T-helper 17 cell (primary cell): ENCODE results near the gene CDCP2. TPM values are rescaled to one million over a fixed set of nuclear protein-coding genes. Genes with fewer than 3 reads are reported as not detected.

Source experiments
- ATAC-seq: fragments of 150-1000 bp; cut with Tn5 transposase; 2 replicates; pipeline ENCODE4 v1.10.0; 2021; ENCODE audit warnings: mild to moderate bottlenecking, moderate library complexity
- DNase-seq, 3 donors: peaks; one replicate each; pipeline versions ENCODE4 v3.0.0 to v3.0.0-alpha.2; 2020 to 2021
- H3K9me3 ChIP-seq: one replicate; pipeline ENCODE4 v1.7.0; 2013; ENCODE audit warnings: low read length, mild to moderate bottlenecking; ENCODE audit not compliant: control insufficient read depth, poor library complexity, severe bottlenecking
- H3K27ac Mint-ChIP-seq: one replicate; pipeline ENCODE4 v1.8.0; 2022; ENCODE audit warnings: mild to moderate bottlenecking, moderate library complexity, mixed read lengths
- H3K27me3 Mint-ChIP-seq: one replicate; pipeline ENCODE4 v1.8.0; 2022; ENCODE audit warnings: mixed read lengths
- H3K36me3 Mint-ChIP-seq: one replicate; pipeline ENCODE4 v1.8.0; 2022; ENCODE audit warnings: low read depth, mixed read lengths
- H3K4me1 Mint-ChIP-seq: one replicate; pipeline ENCODE4 v1.8.0; 2022; ENCODE audit warnings: mild to moderate bottlenecking, mixed read lengths
- H3K4me3 Mint-ChIP-seq: one replicate; pipeline ENCODE4 v1.8.0; 2022; ENCODE audit warnings: mild to moderate bottlenecking, moderate library complexity, mixed read lengths
- total RNA-seq, 4 donors: library from RNA in 2 of 4; stranded (reverse) in 2 of 4; gene quantifications; one replicate each; pipeline ENCODE4 v1.2.3 and lab custom pipeline; 2022 to 2026

Gene CDCP2
- total RNA-seq, 2 donors from 2014 or later: not detected

DNA sequence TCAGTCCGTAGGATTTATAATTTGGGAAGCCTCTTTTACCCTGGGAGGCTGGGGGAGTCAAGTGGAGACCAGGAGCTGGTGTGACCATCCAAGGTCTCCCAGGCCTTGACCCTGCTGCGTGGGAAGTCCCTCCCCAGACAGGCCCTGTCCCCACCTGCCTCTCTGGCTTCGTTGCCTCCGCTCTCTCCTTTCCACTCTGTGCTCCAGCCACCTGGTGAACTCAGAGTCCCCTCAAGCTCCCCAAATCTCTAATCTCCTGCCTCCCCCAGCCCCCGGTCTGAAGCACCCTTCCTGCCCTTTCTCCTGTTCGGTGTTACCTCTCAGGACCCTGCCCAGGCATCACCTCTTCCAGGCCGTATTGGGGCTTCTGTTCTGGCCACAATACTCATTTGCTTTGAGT is 27.9 kb downstream of the CDCP2 start:
- H3K9me3 ChIP-seq: no peaks in the 10 kb centered on the region
- Mint-ChIP-seq H3K27me3 (peaks cover 17% of the 10 kb centered on the region), H3K27ac (no peak overlapping the region), H3K4me1 (peaks cover 5% of the 10 kb centered on the region), H3K36me3 (peaks cover 3% of the 10 kb centered on the region), H3K4me3 (no peak overlapping the region)
- no peak for DNase-seq
- no peak for ATAC-seq

DNA sequence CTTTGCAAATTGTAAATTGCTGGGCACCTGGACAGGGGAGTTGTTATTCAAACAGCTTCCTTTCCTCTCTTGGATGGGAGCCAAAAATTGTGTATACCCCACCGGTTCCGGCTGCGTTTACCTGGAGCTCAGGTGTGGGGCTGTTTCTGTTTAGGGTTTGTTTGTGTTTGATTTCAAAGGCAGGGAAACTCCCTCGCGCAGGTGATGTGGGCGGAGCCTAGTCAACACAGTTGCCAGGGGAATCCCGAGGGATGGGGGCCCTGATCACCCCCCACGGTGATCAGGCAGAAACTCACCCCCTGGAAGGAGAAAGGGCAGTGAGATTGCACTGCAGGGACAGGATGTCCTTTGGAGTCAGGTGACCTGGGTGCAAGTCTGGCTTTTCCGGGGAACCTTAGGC is 28.3 kb downstream of the CDCP2 start:
- DNase-seq (no peak), ATAC-seq (no peak)
- Mint-ChIP-seq H3K36me3 (peaks cover 3% of the 10 kb centered on the region), H3K4me3 (no peak overlapping the region), H3K4me1 (peaks cover 5% of the 10 kb centered on the region), H3K27me3 (peaks cover 17% of the 10 kb centered on the region), H3K27ac (no peak overlapping the region)
- no peaks in the 10 kb centered on the region for H3K9me3 ChIP-seq

DNA sequence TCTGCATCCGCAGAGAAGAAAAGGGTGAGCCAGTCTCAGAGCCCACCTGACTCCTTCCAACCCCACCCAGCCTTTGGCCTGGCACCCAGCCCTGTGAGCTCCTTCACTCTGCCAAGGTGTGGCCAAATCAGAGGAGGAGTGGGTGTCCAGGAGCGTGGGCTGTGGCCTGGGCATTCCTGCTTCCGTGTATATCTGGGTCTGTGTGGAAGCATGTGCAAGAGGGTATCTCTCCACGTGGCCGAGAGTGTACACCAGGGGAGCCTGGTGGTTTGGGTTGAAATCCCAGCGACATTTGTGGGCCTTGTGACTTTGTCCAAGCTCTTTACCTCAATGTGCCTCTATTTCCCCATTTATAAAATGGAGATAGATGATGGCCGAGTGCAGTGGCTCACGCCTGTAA is 29.8 kb downstream of the CDCP2 start:
- ATAC-seq: no peak
- no peak overlapping the region for H3K4me3 Mint-ChIP-seq

DNA sequence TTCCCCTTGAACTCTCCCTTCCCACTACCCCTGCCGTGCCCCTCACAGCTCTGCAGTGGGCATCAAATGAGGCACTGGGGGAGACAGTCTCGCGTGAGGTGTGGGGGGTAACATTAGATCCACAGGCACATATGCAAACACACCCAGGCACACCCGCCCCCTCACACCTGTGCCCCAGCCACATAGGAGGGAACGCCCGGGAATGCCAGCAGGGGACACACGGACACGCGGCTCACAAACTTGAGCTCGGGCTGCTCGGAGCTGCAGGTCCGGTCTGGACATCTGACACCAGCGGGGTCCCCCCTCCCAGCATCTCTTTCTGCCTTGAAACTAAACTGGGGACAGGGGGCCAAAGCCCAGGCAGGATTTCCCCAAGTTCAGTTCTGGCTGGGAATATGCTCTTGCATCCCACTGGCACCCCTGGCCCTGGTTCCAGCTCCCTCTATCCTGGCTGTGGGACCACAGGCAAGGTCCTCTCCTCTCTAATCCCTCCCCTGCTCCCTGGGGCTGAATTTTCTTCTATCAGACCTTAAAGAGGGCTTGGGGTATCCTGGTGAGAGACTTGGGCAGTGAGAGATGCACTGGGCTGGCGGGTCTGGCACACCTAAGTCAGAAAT is 30.6 kb downstream of the CDCP2 start:
- ATAC-seq (no peak), DNase-seq (no peak)
- peak overlapping the region; percentile 21 for H3K4me3 Mint-ChIP-seq

More for the DNA sequence above, 29.8 kb downstream of the CDCP2 start:
- no peaks in the 10 kb centered on the region for H3K9me3 ChIP-seq
- Mint-ChIP-seq H3K4me1 (peaks cover 3% of the 10 kb centered on the region), H3K27ac (no peak overlapping the region), H3K36me3 (peaks cover 3% of the 10 kb centered on the region), H3K27me3 (peaks cover 9% of the 10 kb centered on the region)
- no peak for DNase-seq

DNA sequence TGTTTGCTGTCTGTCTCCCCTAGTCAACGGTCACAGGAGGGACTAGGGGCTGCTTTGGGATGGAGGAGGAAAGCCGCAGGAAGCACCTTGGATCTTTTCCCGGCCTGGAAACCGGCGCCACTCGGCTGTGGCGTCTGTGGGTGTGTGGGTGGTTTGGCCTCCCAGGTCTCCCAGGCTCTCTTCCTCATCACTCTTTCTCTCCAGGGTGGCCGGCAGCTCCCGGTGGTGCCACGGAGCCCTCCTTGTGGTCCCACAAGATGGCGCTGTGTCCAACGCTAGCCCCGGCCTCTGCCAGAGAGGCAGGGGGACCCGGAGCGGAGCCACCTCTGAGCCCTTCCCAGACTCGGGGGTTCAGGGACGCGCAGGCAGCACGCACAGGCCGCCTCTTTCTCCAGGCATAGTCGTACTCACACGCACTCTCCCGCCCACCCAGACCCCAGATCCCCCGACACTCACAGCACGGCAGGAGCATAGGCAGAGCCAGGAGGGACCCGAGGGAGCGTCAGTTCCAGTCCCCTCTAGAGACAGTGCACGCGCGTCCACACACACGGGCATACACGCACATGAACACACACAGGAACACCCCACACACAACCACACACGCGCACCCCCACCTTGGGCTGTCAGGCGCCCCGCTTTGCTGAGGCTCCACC is 31.2 kb downstream of the CDCP2 start:
- H3K9me3 ChIP-seq: no peaks in the 10 kb centered on the region
- Mint-ChIP-seq H3K27me3 (no peaks in the 10 kb centered on the region), H3K4me1 (peaks cover 3% of the 10 kb centered on the region), H3K4me3 (peak overlapping the region; percentile 41), H3K36me3 (no peaks in the 10 kb centered on the region), H3K27ac (peak overlapping the region; percentile 54)
- ATAC-seq (peak; percentile 75), DNase-seq (peak; percentile 21 to 45 (median 25))

More for the DNA sequence above, 30.6 kb downstream of the CDCP2 start:
- H3K27me3 Mint-ChIP-seq: peaks cover 2% of the 10 kb centered on the region
- H3K27ac Mint-ChIP-seq: peak overlapping the region; percentile 54
- H3K36me3 Mint-ChIP-seq: no peaks in the 10 kb centered on the region
- H3K4me1 Mint-ChIP-seq: peaks cover 3% of the 10 kb centered on the region
- H3K9me3 ChIP-seq: no peaks in the 10 kb centered on the region

DNA sequence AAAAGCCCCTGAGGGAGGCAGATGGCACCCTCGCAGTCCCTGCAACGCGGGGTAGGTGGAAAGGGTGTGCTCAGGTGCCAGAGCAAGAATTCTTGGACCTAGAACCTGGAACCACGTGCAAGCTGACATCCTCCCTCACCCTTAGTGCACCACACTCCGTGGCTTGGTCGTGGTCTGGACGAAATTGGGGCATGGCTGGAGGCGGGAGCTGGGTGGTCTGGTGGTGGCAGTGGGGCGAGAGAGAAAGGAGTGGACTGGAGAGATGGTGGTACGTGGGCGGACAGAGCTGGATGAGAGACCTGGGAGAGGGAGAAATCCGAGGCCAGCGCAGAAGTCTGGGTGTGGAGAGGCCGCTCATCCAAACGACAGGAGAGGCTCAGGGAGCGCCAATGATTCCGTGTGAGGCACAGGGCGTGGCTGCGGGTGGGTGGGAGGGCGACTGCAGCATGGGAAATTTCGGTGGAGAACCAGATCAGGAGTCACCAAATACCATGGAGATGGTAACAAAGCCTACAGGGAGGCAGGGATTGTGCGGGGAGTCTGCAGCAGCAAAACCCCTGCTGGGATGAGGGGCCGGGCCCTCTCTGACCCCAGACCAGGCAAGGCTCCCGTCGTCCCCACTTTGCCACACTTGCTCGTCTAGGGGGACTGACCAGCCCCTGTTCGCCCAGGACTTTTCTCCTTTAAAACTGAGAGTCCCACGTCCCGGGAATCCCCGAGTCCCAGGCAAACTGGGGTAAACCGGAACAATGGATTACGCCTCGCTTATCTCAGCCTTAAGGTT is 31.9 kb downstream of the CDCP2 start:
- Mint-ChIP-seq H3K27ac (peak overlapping the region; percentile 54), H3K36me3 (no peaks in the 10 kb centered on the region), H3K4me1 (peaks cover 3% of the 10 kb centered on the region), H3K27me3 (no peaks in the 10 kb centered on the region), H3K4me3 (peak overlapping the region; percentile 41)
- H3K9me3 ChIP-seq: no peaks in the 10 kb centered on the region
- ATAC-seq (no peak), DNase-seq (no peak)

DNA sequence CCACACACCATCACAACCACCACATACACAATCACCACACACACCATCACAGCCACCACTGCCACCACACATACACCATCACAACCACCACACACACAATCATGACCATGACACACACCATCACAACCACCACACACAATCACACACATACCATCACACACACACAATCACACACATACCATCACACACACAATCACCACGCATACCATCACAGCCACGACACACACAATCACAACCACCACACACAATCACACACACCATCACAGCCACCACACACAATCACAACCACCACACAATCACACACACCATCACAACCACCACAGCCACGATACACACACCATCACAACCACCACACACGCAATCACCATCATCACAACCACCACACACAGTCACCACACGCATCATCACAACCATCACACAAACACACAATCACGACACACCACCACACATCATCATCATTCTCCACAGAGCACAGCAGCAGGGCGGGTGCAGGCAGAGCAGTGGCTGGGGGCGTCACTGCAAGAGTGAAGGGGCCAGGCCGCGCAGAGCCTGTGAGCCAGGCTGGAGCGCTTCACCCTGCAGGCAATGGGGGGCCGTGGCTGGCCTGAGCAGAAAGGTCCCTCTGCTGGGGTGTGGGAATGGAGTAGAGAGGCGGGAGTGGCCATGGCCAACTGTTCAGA is 32.6 kb downstream of the CDCP2 start:
- H3K27ac Mint-ChIP-seq: no peak overlapping the region
- ATAC-seq: no peak
- no peak overlapping the region for H3K4me3 Mint-ChIP-seq
- peaks cover 3% of the 10 kb centered on the region for H3K4me1 Mint-ChIP-seq
- DNase-seq: no peak
- H3K27me3 Mint-ChIP-seq: no peaks in the 10 kb centered on the region
- H3K36me3 Mint-ChIP-seq: no peaks in the 10 kb centered on the region
- no peaks in the 10 kb centered on the region for H3K9me3 ChIP-seq

DNA sequence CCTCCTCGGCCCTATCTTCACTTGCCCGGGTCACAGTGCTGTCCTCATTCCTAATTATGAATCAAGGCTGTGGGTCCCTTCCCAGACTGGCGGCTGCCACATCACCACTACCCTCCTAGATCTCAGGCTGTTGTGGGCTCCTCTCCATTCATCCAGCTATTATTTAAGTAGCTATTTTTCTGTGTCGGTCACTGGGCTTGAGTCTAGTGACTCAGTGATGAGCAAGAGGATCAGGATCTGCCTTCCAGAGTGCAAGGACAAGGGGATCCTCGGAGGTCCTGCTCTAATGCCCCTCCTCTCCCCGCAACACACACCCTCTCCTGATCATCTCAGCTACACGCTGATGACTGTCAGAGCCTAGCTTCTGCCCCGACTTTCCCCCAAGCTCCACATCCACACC is 34.1 kb downstream of the CDCP2 start:
- Mint-ChIP-seq H3K4me3 (no peak overlapping the region), H3K27me3 (no peaks in the 10 kb centered on the region), H3K36me3 (no peaks in the 10 kb centered on the region), H3K27ac (no peak overlapping the region), H3K4me1 (peaks cover 3% of the 10 kb centered on the region)
- no peaks in the 10 kb centered on the region for H3K9me3 ChIP-seq
- ATAC-seq: no peak
- no peak for DNase-seq

DNA sequence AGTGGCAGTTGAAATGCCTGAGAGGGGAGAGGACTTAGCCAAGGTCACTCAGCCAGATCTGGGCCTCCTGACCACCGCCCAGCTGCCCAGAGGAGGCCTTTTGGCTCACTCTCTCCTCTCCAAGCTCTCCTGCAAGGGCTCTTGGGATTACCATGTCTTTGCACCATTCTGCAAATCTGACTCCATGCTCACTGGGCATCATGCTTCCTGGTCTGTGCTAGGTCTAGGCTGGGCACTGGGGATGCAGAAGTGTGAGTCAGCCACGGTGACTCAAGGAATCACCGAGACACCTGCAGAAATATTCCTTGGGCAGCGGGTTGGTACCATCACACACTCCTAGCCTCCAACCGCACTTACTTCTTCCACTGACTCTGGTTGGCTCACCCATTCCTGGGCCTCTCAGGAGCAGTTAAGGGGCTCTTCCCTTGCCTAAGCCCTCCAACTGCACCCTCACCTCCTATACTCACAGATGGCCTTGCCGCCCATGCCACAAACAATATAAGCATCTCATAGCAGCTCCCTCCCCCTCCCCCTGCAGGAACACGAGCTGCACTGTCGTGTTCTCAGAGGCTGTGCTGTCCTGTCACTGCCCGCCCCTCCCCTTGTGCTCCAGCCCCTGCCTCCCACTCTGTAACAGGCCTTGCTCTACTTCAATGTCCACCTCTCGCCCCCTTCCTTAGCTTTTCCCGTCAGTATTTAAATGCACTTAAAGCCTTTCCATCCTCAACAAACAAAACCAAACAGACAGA is 34.8 kb downstream of the CDCP2 start:
- Mint-ChIP-seq H3K27me3 (no peaks in the 10 kb centered on the region), H3K36me3 (no peaks in the 10 kb centered on the region), H3K27ac (no peak overlapping the region)

DNA sequence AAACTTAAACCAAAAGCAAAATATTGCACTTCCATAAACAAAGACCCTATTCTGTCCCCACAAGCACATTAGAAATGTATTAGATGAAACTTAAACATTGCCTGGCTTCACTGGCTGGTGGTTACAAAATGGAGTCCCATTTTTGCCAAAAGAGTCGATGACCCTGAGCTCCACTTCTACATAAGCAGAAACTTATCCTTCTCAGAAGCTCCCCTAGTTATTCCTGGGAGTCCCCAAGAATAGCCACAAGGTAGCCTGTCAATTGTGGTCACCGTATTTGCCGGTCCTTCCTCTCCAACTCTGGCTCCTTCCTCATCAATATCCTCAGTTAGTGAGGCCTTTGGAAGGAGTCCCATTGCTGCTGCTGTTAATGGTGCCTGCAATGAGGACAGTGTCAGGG is 37.3 kb downstream of the CDCP2 start:
- Mint-ChIP-seq H3K27me3 (no peaks in the 10 kb centered on the region), H3K4me3 (no peak overlapping the region)
- no peak for ATAC-seq

More for the DNA sequence above, 34.8 kb downstream of the CDCP2 start:
- Mint-ChIP-seq H3K4me1 (peaks cover 3% of the 10 kb centered on the region), H3K4me3 (no peak overlapping the region)
- DNase-seq (no peak), ATAC-seq (no peak)
- H3K9me3 ChIP-seq: no peaks in the 10 kb centered on the region

DNA sequence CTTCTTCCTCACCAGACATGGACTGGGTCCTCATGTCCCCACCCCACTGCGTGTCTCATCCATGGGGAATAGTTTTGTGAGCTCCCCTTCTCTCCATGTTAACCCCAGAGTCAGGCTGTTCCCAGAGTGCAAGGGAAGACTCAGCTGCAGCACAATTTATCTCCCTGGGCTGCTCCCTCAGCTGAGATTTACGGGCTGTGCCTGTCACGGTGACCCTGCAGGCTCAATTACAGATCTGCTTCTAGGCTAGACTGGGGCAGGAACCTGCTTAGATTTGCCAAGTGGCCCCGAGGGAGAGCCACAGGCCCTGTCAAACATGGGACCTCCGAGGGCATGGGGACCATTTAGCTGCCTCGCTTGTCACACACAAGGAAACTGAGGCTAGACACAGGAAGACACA is 37.8 kb downstream of the CDCP2 start:
- DNase-seq: no peak
- ATAC-seq: no peak
- no peaks in the 10 kb centered on the region for H3K27me3 Mint-ChIP-seq

More for the DNA sequence above, 37.3 kb downstream of the CDCP2 start:
- Mint-ChIP-seq H3K36me3 (no peaks in the 10 kb centered on the region), H3K27ac (no peak overlapping the region), H3K4me1 (no peaks in the 10 kb centered on the region)
- no peaks in the 10 kb centered on the region for H3K9me3 ChIP-seq
- DNase-seq: no peak

DNA sequence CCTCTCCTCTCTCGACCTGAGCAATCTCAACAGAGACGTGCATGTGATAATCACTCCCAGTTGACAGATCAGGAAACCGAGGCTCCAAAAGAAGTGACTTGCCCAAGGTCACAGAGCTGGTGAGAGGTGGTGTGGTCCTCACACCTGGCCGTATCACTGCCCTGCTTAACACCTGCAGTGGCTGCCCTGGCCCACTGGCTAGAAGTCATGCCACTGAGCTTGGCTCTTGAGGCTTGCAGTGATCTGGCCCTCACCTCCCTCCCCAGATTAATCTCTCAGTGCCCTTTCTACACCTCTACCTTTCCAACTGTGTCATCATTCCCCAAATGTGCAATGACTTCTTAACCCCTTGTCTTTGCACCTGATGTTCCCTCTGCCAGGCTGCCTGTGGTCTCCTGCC is 38.8 kb downstream of the CDCP2 start:
- Mint-ChIP-seq H3K27me3 (no peaks in the 10 kb centered on the region), H3K4me1 (no peaks in the 10 kb centered on the region), H3K4me3 (no peak overlapping the region), H3K36me3 (no peaks in the 10 kb centered on the region), H3K27ac (no peak overlapping the region)
- DNase-seq (no peak), ATAC-seq (no peak)
- no peaks in the 10 kb centered on the region for H3K9me3 ChIP-seq

More for the DNA sequence above, 37.8 kb downstream of the CDCP2 start:
- Mint-ChIP-seq H3K36me3 (no peaks in the 10 kb centered on the region), H3K4me3 (no peak overlapping the region), H3K4me1 (no peaks in the 10 kb centered on the region), H3K27ac (peak overlapping the region; percentile 45)
- H3K9me3 ChIP-seq: no peaks in the 10 kb centered on the region
